NCI-H1092 treated with DMSO at 0.1 percent for 48 hours (cell line): ENCODE data around the gene ATG10.
A peak's percentile ranks its signal among the peaks of the same experiment; 100 is the strongest.
"Not testable (repeated sequence)": the region's sequence is repeated elsewhere in the genome, so short reads cannot be mapped to it uniquely, and the experiment has no call there.

Source experiments
- DNase-seq: peaks from one replicate; lab custom pipeline; 2025; lab: John Stamatoyannopoulos, UW

ATG10 gene

GRCh38 chr5:81982172-81982685 is 10.4 kb downstream of the ATG10 start:
- not testable (repeated sequence) for DNase-seq

- not testable (repeated sequence) for DNase-seq
These were observed 11.3 kb downstream of the ATG10 start for GRCh38 chr5:81983148-81983547.

GRCh38 chr5:81983563-81983962 is 11.7 kb downstream of the ATG10 start:
- DNase-seq: not testable (repeated sequence)

GRCh38 chr5:81986126-81986525 is 14.3 kb downstream of the ATG10 start:
- no peak for DNase-seq

GRCh38 chr5:81989204-81989603 is 17.4 kb downstream of the ATG10 start:
- DNase-seq: no peak

GRCh38 chr5:81994679-81995078 is 22.9 kb downstream of the ATG10 start:
- DNase-seq: no peak

- no peak for DNase-seq
These were observed 23.6 kb downstream of the ATG10 start for GRCh38 chr5:81995407-81995806.

GRCh38 chr5:82004511-82004910 is 32.7 kb downstream of the ATG10 start:
- DNase-seq: no peak

GRCh38 chr5:82009869-82010268 is 38.0 kb downstream of the ATG10 start:
- not testable (repeated sequence) for DNase-seq

GRCh38 chr5:82010696-82011095 is 38.9 kb downstream of the ATG10 start:
- no peak for DNase-seq

- DNase-seq: no peak
These were observed 39.9 kb downstream of the ATG10 start for GRCh38 chr5:82011761-82012160.

- not testable (repeated sequence) for DNase-seq
These were observed 42.8 kb downstream of the ATG10 start for GRCh38 chr5:82014644-82015043.

- DNase-seq: peak; percentile 73
These were observed 46.6 kb downstream of the ATG10 start for GRCh38 chr5:82018462-82018861.

GRCh38 chr5:82019342-82020138 is 47.7 kb downstream of the ATG10 start:
- peak; percentile 92 for DNase-seq

GRCh38 chr5:82022499-82022898 is 50.7 kb downstream of the ATG10 start:
- DNase-seq: no peak

GRCh38 chr5:82023644-82024043 is 51.8 kb downstream of the ATG10 start:
- DNase-seq: no peak

- DNase-seq: no peak
These were observed 59.6 kb downstream of the ATG10 start for GRCh38 chr5:82031220-82032119.

- not testable (repeated sequence) for DNase-seq
These were observed 71.1 kb downstream of the ATG10 start for GRCh38 chr5:82042894-82043293.

- DNase-seq: no peak
These were observed 72.2 kb downstream of the ATG10 start for GRCh38 chr5:82044010-82044409.

GRCh38 chr5:82045554-82046275 is 73.9 kb downstream of the ATG10 start:
- DNase-seq: no peak

- no peak for DNase-seq
These were observed 74.4 kb downstream of the ATG10 start for GRCh38 chr5:82046276-82046647.

- no peak for DNase-seq
These were observed 79.1 kb downstream of the ATG10 start for GRCh38 chr5:82050955-82051354.
